A673 (cell line): Measurements from ENCODE around the gene PTGS1. TPM values are rescaled to one million over a fixed set of nuclear protein-coding genes. Genes with fewer than 3 reads are reported as not detected.

ENCODE experiments used
- BruUV-seq: library from RNA; stranded (reverse); fragments of 400-500 nt; replicated peaks from 2 replicates; lab custom pipeline; 2021; lab: Mats Ljungman, UMichigan
- CTCF ChIA-PET: fragments of 300-600 bp; sonication (Branson Sonifier 250); formaldehyde crosslinking; loops from one replicate; lab custom pipeline; 2022; ENCODE audit warnings: antibody characterized with exemption; lab: Charles Lee
- POLR2A ChIA-PET: fragments of 300-600 bp; sonication (Branson Sonifier 250); formaldehyde crosslinking; loops from one replicate; lab custom pipeline; 2022; ENCODE audit warnings: antibody characterized with exemption; ENCODE audit not compliant: low non-redundant PET; lab: Charles Lee
- DNase-seq: peaks from one replicate; pipeline ENCODE4 v3.0.0-alpha.2; 2015; ENCODE audit warnings: low spot score
- H3K27ac ChIP-seq: fragments of 200-600 bp; sonication (generic); 2 replicates; pipeline ENCODE4 v1.5.1; 2016; ENCODE audit warnings: mixed run types, low read depth, mild to moderate bottlenecking, mixed read lengths, antibody characterized with exemption, low read length; ENCODE audit not compliant: poor library complexity, severe bottlenecking
- H3K27me3 ChIP-seq: fragments of 200-600 bp; sonication (generic); replicated peaks from 2 replicates; pipeline ENCODE4 v1.6.1; 2017; ENCODE audit warnings: mixed run types, low read depth, mild to moderate bottlenecking, mixed read lengths, antibody characterized with exemption, low read length; ENCODE audit not compliant: insufficient read depth, poor library complexity
- H3K36me3 ChIP-seq: fragments of 200-600 bp; sonication (generic); 2 replicates; pipeline ENCODE4 v1.6.1; 2016; ENCODE audit warnings: mixed run types, mild to moderate bottlenecking, mixed read lengths, antibody characterized with exemption, low read length; ENCODE audit not compliant: insufficient read depth, poor library complexity, severe bottlenecking
- H3K4me1 ChIP-seq: fragments of 200-600 bp; sonication (generic); 2 replicates; pipeline ENCODE4 v1.6.1; 2017; ENCODE audit warnings: mixed run types, mild to moderate bottlenecking, mixed read lengths, antibody characterized with exemption, low read length; ENCODE audit not compliant: insufficient read depth, poor library complexity, severe bottlenecking
- H3K4me3 ChIP-seq: fragments of 200-600 bp; sonication (generic); 2 replicates; pipeline ENCODE4 v1.5.1; 2016; ENCODE audit warnings: low read depth, mixed run types, mild to moderate bottlenecking, mixed read lengths, low read length; ENCODE audit not compliant: poor library complexity, severe bottlenecking
- H3K9me3 ChIP-seq: fragments of 200-600 bp; sonication (generic); 2 replicates; pipeline ENCODE4 v1.6.1; 2016; ENCODE audit warnings: mixed run types, low read depth, mild to moderate bottlenecking, mixed read lengths, antibody characterized with exemption, low read length; ENCODE audit not compliant: poor library complexity, severe bottlenecking
- EZH2 ChIP-seq: fragments of 200-600 bp; sonication (generic); IDR thresholded peaks from 2 replicates; pipeline ENCODE4 v1.6.1; 2017; ENCODE audit warnings: borderline replicate concordance, low read depth, mild to moderate bottlenecking, mixed read lengths, antibody characterized with exemption, low read length; ENCODE audit not compliant: poor library complexity, severe bottlenecking
- intact Hi-C: fragments of 100-400 bp; cut with micrococcal nuclease; formaldehyde crosslinking; loops from one replicate; pipeline ENCODE4 v1.10.0; 2022; ENCODE audit not compliant: unreplicated experiment
- total RNA-seq: library from RNA; stranded (reverse); gene quantifications from 2 replicates; pipeline ENCODE4 v1.2.3, GENCODE V29; 2021
- TF ChIP-seq, protein P1 (sequence below): fragments of 300-800, 200-600 bp; sonication (generic); conservative IDR thresholded peaks from 2 replicates; pipeline ENCODE4 v1.5.1; 2017; ENCODE audit warnings: low read depth, mild to moderate bottlenecking, antibody characterized with exemption, low read length, moderate library complexity, mixed read lengths

The PTGS1 gene
- total RNA-seq, 1 experiment from 2014 or later, result not detected

DNA sequence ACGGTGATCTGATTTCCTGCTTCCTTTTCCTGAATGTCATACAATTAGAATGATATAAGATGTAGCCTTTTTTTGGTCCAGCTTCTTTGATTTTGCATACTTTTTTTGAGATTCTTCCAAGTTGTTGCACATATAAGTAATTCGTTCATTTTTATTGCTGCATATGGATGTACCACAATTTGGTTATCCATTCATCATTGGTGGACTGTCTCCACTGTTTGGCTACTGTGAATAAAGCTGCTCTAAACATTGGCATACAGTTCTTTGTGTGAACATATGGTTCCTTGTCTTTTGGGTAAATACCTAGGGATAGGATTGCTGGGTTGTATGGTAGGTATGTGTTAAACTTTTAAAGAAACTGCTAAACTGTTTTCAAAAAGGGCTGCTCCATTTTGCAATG is 54.3 kb downstream of the PTGS1 start:
- CTCF ChIA-PET, result no interaction called here
- Histone ChIP-seq H3K27me3 (peaks cover 19% of the 10 kb centered on the region), H3K4me1 (no peaks in the 10 kb centered on the region), H3K9me3 (peaks cover 10% of the 10 kb centered on the region), H3K27ac (no peak overlapping the region), H3K4me3 (no peak overlapping the region), H3K36me3 (no peaks in the 10 kb centered on the region)
- POLR2A ChIA-PET, result no interaction called here
- intact Hi-C loops, result no loop called here
- no peak for DNase-seq
- TF ChIP-seq EZH2, result no peak
- TF ChIP-seq, protein P1, sequence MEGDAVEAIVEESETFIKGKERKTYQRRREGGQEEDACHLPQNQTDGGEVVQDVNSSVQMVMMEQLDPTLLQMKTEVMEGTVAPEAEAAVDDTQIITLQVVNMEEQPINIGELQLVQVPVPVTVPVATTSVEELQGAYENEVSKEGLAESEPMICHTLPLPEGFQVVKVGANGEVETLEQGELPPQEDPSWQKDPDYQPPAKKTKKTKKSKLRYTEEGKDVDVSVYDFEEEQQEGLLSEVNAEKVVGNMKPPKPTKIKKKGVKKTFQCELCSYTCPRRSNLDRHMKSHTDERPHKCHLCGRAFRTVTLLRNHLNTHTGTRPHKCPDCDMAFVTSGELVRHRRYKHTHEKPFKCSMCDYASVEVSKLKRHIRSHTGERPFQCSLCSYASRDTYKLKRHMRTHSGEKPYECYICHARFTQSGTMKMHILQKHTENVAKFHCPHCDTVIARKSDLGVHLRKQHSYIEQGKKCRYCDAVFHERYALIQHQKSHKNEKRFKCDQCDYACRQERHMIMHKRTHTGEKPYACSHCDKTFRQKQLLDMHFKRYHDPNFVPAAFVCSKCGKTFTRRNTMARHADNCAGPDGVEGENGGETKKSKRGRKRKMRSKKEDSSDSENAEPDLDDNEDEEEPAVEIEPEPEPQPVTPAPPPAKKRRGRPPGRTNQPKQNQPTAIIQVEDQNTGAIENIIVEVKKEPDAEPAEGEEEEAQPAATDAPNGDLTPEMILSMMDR, result no peak
- no TSS peak for BruUV-seq

DNA sequence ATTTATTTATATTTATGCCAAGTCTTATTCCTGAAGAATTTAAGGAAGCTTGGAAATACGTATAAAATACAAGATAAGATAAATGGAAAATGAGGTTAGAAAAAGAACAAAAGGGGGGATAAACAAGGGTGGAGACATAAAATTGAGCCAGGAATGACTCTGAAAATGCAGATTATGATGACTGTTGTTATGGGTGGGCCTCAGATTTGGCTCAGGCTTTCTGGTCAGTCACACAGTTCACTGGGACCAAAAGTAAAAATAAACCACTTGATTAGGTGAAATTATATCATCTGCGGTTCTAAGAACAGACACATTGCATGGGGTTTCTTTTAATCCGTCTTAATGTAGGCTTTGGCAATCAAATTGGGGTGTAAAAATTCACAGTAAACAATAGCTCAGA is 55.9 kb downstream of the PTGS1 start:
- Histone ChIP-seq H3K4me1 (no peaks in the 10 kb centered on the region), H3K4me3 (no peak overlapping the region), H3K27me3 (peaks cover 23% of the 10 kb centered on the region), H3K36me3 (no peaks in the 10 kb centered on the region), H3K9me3 (no peaks in the 10 kb centered on the region), H3K27ac (no peak overlapping the region)
- ChIA-PET CTCF (interaction anchor here (0.6 kb wide), 1 partner anchor 73 kb away, joined by 3 read pairs; no protein-coding TSS in a partner anchor), POLR2A (no interaction called here)
- DNase-seq, result no peak
- BruUV-seq, result no TSS peak
- intact Hi-C loops, result no loop called here
- TF ChIP-seq, protein P1, result no peak
- TF ChIP-seq EZH2, result no peak

DNA sequence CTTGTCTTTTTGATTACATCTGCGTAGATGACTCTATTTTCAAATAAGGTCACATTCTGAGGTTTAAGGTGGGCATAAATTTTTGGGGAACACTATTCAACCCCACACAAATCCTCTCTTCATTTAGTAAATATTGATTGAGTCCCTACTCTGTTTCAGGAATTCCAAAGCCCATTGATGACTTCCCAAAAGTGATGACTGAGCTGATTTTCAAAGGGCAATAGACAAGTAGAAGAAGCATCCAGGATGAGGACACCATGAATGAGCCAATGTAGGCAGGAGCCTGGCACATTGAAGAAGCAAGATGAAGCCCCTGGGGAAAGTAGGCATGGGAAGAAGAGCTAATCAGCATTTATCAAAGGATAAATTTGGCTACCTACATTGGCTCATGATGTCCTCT is 71.7 kb downstream of the PTGS1 start:
- no TSS peak for BruUV-seq
- intact Hi-C loops, result no loop called here
- TF ChIP-seq EZH2, result no peak
- TF ChIP-seq, protein P1, result no peak
- CTCF ChIA-PET, result no interaction called here
- Histone ChIP-seq H3K27me3 (peaks cover 30% of the 10 kb centered on the region), H3K4me1 (no peaks in the 10 kb centered on the region), H3K4me3 (no peak overlapping the region), H3K9me3 (peaks cover 8% of the 10 kb centered on the region), H3K27ac (no peak overlapping the region), H3K36me3 (no peaks in the 10 kb centered on the region)
- POLR2A ChIA-PET, result no interaction called here
- DNase-seq, result no peak
